Central memory CD4-positive, alpha-beta T cell (primary cell): ENCODE results near the gene BAMBI.

Source experiments
- DNase-seq: peaks from one replicate; pipeline ENCODE4 v3.0.0; 2022

The BAMBI gene

GRCh38 chr10:28676326-28676967 lies 874 bp upstream of the BAMBI start:
- peak; percentile 7 for DNase-seq

GRCh38 chr10:28677888-28678686 lies 766 bp downstream of the BAMBI start:
- peak; percentile 13 for DNase-seq

- no peak for DNase-seq
Measured at GRCh38 chr10:28678687-28679457, 1.6 kb downstream of the BAMBI start.

DNA sequence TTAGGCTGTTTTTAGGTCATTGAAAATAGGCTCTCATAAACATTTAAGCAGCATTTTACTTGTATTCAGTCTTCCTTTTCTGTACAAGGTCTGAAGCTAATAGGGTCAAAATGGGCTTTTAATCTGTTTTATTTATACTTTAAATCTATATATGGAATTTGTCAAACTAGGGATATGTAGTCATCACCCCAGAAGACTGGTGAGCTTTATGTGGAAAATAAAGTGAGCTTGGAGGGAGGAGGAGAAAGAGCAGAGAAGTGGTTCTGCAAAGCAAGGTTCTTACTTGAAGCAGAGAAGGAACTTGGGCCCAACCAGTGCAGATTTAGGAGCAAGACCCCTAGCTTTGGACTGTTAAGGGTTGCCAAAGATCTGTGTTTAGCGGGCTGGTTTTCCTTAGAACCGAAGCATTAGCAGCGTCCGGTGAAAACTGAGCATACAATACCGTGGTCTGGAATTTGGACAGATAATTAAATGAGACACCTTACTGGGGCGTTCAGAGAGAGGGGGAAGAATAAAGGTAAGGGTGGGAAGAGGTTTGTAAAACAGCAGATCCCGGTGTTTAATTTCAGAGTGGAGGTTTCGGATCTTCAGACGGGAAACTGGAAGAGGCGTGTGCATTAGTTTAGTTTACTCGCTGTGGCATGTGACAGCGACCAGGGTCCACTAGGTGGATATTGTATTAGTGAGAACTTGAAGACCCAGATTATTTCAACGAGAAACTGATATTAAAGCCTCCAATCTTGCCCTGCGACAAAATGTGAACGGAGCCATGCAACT lies 2.4 kb downstream of the BAMBI start:
- no peak for DNase-seq

DNA sequence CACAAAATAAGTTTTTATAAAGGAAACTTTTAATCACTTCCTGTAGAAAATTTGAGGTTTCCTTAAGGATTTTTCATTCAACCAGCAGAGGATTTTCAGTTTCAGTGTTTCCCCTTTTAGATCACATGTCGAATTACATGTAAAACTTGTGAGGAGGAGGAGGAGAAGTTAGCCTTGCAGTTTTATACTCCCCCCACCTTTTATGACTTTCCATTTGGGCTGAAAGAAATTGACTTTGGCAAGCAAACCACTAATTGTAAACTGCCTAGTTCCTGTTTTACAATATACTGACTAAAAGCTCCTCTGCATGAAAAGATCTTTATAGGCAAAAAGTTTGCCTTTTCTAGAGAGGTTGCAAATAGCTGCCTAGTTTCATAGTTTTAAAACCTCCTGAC lies 3.0 kb downstream of the BAMBI start:
- DNase-seq = no peak

GRCh38 chr10:28681291-28681763 lies 4.0 kb downstream of the BAMBI start:
- DNase-seq = no peak

DNA sequence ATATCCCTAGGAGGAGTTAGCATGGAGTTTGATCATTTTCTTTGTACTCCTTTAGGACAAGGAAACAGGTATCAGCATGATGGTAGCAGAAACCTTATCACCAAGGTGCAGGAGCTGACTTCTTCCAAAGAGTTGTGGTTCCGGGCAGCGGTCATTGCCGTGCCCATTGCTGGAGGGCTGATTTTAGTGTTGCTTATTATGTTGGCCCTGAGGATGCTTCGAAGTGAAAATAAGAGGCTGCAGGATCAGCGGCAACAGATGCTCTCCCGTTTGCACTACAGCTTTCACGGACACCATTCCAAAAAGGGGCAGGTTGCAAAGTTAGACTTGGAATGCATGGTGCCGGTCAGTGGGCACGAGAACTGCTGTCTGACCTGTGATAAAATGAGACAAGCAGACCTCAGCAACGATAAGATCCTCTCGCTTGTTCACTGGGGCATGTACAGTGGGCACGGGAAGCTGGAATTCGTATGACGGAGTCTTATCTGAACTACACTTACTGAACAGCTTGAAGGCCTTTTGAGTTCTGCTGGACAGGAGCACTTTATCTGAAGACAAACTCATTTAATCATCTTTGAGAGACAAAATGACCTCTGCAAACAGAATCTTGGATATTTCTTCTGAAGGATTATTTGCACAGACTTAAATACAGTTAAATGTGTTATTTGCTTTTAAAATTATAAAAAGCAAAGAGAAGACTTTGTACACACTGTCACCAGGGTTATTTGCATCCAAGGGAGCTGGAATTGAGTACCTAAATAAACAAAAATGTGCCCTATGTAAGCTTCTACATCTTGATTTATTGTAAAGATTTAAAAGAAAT lies 4.8 kb downstream of the BAMBI start:
- DNase-seq = no peak

DNA sequence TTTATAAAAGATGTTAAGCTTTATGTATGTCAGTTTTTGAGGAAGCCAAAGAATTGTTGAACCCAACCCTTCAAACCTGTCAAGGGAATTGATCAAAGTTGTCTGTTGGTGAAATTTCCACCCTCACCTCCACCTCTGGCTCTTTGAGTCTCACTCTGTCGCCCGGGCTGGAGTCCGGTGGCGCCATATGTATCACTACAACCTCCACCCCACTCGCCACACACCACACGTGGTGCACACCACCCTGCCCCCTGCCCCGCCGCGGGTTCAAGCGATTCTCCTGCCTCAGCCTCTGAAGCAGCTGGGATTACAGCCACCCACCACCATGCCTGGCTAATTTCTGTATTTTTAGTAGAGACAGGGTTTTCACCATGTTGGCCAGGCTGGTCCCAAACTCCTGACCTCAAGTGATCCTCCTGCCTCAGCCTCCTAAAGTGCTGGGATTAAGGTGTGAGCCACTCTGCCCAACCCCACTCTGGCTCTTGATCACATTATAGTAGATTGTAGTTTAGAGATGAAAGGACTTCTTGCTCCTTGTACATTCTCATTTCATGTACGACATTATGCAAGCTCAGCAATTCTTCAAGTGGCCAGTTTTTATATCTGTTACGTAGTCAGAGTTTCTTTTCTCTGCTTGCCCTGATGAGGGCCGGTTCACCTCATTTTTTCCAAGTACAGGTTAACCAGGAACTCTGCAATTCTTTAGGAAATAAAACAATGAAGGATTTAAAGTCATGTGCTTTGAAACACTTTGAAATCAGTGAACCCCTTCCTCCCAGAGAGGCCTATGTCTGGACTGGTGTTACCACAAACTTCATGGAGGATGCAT lies 7.0 kb downstream of the BAMBI start:
- DNase-seq = no peak

DNA sequence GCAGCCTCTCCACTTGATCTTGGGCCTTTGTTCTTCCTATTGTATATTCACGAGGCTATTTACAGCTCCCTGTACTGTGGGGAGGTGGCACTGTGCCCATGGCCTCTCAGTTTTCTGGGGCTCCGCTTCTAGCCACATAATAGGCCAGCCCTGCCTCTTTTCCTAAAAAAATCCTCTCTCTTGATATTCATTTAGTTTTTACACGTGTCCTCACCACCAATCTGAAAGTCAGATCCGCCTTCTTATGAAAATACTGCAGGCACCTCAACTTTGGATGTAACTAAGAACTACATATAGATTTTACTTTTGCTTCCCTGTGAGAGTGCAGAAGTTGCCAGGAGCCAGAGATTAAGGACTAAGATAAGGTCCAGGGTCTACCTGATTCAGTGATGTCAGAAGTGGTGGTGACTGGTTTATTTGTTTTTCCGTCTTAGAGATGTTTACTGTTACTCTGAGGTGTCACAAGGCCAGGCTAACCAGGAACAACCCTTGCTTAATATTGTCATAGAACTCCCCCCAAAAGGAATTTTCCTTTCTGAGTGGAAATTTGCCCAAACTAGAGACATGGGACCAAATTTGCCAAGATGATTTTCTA lies 7.8 kb downstream of the BAMBI start:
- DNase-seq = no peak

GRCh38 chr10:28685717-28686116 lies 8.4 kb downstream of the BAMBI start:
- DNase-seq = no peak

GRCh38 chr10:28686835-28687682 lies 9.7 kb downstream of the BAMBI start:
- DNase-seq = no peak

- no peak for DNase-seq
Measured at GRCh38 chr10:28687683-28688001, 10.3 kb downstream of the BAMBI start.

GRCh38 chr10:28690545-28690944 lies 13.2 kb downstream of the BAMBI start:
- DNase-seq = no peak

DNA sequence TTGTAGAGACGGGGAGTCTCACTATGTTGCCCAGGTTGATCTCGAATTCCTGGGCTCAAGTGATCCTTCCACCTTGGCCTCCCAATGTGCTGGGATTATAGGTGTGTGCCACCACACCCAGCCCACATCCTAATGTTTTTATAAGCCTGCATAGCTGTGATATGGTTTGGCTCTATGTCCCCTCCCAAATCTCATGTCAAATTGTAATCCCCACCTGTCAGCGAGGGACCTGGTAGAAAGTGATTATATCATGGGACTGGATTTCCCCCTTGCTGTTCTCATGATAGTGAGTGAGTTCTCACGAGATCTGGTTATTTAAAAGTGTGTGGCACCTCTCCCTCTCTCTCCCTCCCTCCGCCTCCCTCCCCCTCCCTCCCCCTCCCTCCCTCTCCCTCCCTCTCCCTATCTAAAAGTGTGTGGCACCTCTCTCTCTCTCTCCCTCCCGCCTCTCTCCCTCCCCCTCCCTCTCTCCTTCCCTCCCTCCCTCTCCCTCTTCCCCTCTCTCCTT lies 13.9 kb downstream of the BAMBI start:
- DNase-seq = no peak

GRCh38 chr10:28692050-28692449 lies 14.7 kb downstream of the BAMBI start:
- no peak for DNase-seq

- no peak for DNase-seq
Measured at GRCh38 chr10:28694530-28694929, 17.2 kb downstream of the BAMBI start.

- DNase-seq = no peak
Measured at GRCh38 chr10:28698075-28698474, 20.8 kb downstream of the BAMBI start.

- DNase-seq = no peak
Measured at GRCh38 chr10:28704464-28705161, 27.3 kb downstream of the BAMBI start.

- no peak for DNase-seq
Measured at GRCh38 chr10:28705472-28705871, 28.2 kb downstream of the BAMBI start.
